ENCODE measurements around the gene GPS1.

The GPS1 gene

GRCh38 chr17:82043507-82043906 lies 8.2 kb upstream of the GPS1 start:
- TF ChIP-seq, protein P1, sequence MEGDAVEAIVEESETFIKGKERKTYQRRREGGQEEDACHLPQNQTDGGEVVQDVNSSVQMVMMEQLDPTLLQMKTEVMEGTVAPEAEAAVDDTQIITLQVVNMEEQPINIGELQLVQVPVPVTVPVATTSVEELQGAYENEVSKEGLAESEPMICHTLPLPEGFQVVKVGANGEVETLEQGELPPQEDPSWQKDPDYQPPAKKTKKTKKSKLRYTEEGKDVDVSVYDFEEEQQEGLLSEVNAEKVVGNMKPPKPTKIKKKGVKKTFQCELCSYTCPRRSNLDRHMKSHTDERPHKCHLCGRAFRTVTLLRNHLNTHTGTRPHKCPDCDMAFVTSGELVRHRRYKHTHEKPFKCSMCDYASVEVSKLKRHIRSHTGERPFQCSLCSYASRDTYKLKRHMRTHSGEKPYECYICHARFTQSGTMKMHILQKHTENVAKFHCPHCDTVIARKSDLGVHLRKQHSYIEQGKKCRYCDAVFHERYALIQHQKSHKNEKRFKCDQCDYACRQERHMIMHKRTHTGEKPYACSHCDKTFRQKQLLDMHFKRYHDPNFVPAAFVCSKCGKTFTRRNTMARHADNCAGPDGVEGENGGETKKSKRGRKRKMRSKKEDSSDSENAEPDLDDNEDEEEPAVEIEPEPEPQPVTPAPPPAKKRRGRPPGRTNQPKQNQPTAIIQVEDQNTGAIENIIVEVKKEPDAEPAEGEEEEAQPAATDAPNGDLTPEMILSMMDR (conservative IDR thresholded peaks at IDR 0.05), result no peak
- H3K27ac ChIP-seq, result no peak overlapping the region

GRCh38 chr17:82045936-82046484 lies 5.7 kb upstream of the GPS1 start:
- no peak overlapping the region for H3K27ac ChIP-seq
- TF ChIP-seq, protein P1 (conservative IDR thresholded peaks at IDR 0.05), result no peak

- TF ChIP-seq, protein P1 (conservative IDR thresholded peaks at IDR 0.05), result no peak
Measured at GRCh38 chr17:82046903-82047302, 4.8 kb upstream of the GPS1 start.

GRCh38 chr17:82047379-82047778 lies 4.3 kb upstream of the GPS1 start:
- TF ChIP-seq, protein P1 (conservative IDR thresholded peaks at IDR 0.05), result no peak
- H3K27ac ChIP-seq, result no peak overlapping the region

More at GRCh38 chr17:82046903-82047302, 4.8 kb upstream of the GPS1 start:
- no peak overlapping the region for H3K27ac ChIP-seq

GRCh38 chr17:82047914-82048570 lies 3.7 kb upstream of the GPS1 start:
- TF ChIP-seq, protein P1 (conservative IDR thresholded peaks at IDR 0.05), result no peak
- H3K27ac ChIP-seq, result no peak overlapping the region

DNA sequence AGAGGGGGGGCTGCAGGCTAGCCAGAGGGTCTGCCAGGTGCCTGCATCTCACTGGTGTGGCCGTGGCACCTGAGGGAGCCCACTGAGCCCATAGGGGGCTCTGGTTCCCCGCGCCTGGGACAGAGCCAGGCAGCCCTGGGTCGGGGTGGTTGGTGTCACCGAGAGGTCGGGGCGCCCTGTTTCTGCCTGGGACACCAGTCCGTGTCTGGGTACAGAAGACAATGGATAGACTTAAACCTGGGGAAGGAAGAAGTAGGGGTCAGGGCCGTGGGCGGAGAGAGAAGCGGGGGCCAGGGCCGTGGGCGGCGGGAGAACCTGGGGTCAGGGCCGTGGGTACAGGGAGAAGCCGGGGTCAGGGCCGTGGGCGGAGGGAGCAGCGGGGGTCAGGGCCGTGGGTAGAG lies 3.1 kb upstream of the GPS1 start:
- H3K27ac ChIP-seq, result no peak overlapping the region
- TF ChIP-seq, protein P1 (conservative IDR thresholded peaks at IDR 0.05), result no peak

- TF ChIP-seq, protein P1 (conservative IDR thresholded peaks at IDR 0.05), result no peak
Measured at GRCh38 chr17:82049106-82049505, 2.6 kb upstream of the GPS1 start.

More at GRCh38 chr17:82049106-82049505, 2.6 kb upstream of the GPS1 start:
- H3K27ac ChIP-seq, result no peak overlapping the region
